GM19023 (cell line): Measurements from ENCODE around the gene RING1.
"Not testable (repeated sequence)": the region's sequence is repeated elsewhere in the genome, so short reads cannot be mapped to it uniquely, and the experiment has no call there.

Experiments used
- ATAC-seq: cut with Tn5 transposase; IDR thresholded peaks from one replicate; pipeline ENCODE4 v1.9.1; 2021; ENCODE audit warnings: mild to moderate bottlenecking, moderate library complexity; ENCODE audit not compliant: unreplicated experiment

RING1 gene

DNA sequence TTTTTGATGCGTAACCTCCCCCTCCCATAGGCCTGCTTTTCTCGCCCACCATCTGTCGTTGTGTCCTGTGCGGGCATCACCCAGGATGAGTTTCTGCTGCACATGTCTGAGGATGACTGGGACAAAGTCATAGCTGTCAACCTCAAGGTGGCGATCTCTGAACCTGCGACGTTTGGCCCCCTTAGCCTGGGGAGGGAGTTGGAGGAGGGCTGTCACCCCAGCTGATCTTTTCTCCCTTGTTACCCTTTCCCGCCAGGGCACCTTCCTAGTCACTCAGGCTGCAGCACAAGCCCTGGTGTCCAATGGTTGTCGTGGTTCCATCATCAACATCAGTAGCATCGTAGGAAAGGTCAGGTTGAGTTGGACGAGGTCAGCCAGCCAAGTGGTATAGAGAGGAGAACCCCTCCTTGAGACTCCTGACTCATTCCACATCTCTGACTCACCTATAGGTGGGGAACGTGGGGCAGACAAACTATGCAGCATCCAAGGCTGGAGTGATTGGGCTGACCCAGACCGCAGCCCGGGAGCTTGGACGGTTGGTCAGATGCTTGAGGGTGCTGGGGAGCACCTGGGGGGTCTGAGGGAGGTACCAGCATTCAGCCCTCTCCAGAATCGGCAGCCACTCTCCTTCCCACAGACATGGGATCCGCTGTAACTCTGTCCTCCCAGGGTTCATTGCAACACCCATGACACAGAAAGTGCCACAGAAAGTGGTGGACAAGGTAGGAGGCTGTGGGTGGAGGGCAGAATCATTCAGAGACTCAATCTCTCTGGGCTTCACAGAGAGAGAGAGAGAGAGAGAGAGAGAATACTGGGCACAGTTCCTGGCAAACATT lies 2.9 kb upstream of the RING1 start:
- no peak for ATAC-seq

DNA sequence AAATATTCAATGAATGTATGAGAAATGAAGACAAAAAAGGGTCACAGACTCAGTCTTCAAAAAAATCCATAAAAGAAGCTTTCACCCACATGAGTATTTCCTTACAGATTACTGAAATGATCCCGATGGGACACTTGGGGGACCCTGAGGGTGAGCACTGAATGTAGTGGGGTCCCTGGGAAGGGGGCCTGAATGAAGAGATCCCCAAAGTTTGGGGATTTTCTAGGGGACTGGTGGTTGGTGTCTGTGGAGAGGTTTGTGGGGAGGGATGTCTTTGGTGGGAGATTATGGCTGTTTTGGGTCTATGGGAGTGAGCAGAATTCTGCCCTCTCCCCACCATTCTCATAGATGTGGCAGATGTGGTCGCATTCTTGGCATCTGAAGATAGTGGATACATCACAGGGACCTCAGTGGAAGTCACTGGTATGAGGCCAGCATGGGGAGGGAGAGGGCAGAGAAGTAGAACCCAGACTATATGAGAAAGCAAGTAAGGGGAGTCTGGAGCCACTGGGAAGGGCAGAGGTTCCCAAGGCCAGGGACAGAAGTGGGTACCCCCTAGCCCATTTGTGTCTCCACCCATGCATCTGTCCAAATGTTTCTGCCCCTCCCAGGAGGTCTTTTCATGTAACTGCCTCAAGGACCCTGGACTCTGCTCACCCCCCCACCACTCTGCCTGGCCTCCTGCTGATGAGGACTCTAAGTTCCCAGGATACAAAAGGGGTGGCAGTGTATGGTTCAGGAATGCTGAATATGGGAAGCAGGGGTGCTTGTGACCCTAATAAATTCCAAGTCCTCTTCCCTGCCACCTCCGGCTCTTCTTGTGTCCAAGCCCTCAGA lies 2.1 kb upstream of the RING1 start:
- ATAC-seq, result no peak

DNA sequence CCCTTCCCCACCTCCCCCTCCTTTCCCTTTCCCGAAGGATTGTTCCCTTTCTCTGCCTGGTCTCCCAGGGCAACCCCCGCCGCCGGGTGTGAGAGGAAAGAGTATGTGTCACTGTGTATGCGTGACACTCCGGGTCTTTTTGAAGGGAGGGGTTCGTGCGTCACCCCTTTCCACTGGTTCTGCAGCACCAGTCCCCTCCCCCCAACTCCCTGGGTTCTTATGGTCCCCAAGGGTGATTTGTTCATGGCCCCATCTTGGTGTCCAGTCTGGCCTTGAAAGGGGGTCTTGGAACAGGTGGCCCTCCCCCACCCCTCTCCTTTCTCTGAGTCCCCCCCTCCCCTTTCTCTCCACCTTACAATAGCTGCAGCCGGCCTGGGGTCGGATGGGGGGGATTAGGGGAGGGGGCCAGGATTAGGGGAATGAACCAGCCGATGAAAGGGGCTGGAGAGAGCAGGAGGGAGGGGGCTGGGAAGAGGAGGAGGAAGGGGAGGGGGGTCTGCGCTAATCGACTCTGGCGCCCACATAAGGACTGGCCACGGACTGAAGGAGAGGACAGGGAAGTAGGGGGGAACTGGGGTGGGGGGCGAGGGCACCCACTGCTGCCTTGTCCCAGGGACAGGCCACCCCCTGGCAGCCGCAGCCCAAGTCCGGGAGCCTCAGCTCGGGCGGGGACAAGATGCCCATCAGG lies 1.3 kb upstream of the RING1 start:
- no peak for ATAC-seq

GRCh38 chr6:33207552-33208090 lies 679 bp upstream of the RING1 start:
- no peak for ATAC-seq

DNA sequence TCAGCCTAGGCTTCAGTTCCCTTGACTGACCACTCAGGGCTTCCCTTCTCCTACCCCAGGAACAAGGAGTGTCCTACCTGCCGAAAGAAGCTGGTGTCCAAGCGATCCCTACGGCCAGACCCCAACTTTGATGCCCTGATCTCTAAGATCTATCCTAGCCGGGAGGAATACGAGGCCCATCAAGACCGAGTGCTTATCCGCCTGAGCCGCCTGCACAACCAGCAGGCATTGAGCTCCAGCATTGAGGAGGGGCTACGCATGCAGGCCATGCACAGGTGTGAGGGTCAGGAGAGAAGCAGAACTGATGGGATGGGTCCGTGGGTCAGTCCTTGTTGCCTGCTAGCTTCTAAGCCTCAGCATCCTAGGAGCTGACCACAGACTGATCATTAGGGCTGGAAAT lies 1.6 kb downstream of the RING1 start:
- ATAC-seq, result no peak

- no peak for ATAC-seq
Observed at GRCh38 chr6:33211136-33211535, 2.8 kb downstream of the RING1 start.

DNA sequence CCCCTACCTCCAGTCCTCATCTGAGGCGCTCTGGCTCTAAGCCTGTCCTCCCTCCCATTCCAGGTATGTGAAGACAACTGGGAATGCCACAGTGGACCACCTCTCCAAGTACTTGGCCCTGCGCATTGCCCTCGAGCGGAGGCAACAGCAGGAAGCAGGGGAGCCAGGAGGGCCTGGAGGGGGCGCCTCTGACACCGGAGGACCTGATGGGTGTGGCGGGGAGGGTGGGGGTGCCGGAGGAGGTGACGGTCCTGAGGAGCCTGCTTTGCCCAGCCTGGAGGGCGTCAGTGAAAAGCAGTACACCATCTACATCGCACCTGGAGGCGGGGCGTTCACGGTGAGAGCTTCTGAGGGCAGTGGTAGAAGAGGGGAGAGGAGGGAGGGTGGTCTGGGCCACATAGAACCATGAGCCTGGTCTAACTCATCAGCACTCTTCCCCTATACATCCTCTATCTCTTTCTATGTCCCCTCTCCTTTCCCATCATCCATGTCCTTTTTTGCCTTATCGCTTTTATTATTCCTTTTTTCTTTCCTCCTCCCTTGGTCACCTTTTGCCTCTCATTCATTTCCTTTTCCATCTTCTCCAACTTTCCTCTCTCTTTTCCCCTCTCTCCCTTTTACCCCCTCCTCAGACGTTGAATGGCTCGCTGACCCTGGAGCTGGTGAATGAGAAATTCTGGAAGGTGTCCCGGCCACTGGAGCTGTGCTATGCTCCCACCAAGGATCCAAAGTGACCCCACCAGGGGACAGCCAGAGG lies 3.5 kb downstream of the RING1 start:
- no peak for ATAC-seq

- no peak for ATAC-seq
Observed at GRCh38 chr6:33212857-33213165, 4.5 kb downstream of the RING1 start.

DNA sequence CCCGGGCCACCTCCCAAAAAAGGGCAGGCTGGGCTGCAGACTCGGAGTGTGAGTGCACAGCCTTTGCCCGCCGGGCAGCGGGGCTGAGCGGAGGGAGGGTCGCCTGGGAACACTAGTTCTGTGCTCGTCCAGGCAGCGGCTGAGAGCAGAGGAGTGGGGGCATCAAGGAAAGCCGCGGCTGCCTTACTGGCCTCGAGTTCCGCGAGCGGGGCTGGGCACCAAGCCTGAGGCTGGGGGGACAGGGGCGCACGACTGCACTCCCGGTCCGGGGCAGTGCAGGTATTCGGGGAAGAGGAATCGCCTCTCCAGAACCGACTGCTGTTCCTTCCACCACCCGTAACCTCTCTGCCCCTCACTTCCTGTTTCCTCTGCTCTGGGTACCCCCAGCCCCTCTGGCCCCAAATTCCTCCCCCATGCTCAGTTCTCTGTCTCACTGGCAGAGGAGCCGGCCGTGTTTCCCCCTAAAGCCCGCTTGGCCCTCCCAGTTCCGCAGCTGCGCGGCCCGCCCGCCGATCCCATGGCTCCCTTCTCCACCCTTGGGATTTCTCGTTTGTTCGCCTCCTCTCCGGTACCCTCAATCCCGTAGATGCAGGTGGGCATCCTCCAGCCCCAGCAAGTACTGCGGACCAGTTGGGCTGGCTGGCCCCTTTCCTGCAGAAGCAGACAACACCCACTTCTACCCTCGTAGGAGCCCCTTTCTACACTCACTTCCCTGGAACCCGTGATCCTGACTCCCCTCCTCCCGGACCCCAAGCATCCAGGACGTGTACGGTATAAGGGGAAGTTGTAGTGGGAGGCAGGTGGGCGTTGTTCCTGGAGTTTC lies 5.1 kb downstream of the RING1 start:
- ATAC-seq, result no peak

DNA sequence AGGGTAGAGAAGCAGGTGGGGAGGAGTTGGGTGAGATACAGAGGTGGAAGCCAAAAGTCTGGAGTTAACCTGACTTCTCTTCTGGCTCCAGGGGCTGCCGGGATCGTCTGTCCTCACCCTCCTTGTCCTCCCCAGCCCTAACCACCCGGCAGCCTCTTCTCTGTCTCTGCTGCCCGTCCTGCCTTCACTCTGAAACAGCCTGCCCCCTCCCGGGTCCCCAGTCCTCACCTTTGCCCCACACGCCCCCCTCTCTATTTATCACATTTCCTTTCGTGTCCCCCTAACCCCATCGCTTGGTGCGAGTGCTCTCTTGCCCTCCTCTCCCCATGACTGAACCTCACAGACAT lies 5.7 kb downstream of the RING1 start:
- ATAC-seq, result no peak

DNA sequence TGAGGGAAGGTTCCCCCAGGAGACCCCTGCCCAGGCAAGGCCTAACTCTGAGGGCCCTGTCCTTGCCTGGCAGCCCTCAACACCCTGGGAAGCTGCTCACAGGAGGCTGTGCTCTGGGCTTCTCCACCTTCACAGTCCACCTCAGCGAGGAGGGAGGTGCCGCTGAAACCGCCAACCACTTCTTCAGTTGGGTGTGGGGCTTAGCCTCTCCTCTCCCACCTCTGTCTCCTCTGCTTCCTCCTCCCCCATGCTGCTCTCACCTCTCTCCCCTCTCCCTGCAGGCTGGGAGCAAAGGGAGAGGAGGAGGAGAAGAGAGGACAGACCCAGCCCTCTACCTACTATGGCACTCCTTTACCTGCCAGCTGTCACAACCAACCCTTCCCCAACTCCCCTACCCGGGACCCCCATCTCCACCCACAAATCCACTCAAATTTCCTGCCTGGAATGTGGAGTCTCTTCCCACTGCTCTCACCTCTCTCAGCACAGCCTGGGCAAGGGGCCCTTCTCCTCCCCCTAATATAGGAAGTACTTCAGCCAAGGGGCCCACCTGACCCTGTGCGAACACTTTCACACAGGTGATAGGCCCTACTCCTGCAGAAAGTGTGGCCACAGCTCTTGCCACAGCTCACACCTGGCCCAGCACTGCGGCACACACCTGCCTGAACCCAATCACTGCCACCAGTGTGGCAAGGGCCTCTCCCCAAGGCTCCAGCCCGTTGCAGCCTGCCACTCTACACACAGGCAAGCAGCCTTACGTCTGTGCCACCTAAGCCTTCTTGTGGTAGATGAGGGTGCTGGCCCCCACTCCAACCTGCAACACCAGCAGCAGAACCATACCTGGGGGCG lies 7.2 kb downstream of the RING1 start:
- no peak for ATAC-seq

DNA sequence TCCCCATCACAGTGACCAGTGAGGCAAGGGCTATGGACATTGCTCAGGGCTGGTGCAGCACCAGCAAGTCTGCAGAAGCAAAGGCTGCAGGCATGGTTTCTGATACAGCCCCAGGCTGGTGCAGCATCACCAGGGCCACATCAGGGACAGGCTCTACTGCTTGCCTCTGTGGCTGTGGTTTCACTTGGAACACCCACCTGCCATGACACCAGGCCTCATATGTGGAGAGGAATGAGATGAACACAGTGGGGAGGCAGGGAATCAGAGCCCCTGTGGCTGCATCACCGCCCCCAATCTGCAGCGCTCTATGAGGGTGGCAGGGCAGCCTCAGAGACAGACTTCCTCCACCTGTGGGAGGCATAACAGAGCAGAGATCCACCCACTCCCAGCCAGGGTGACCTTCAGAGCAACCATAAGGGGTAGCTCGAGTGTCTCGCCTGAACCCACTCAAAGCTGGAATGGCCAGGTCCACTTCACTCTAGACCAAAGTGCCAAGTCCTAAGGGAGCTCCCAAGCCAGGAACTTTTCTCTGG lies 7.9 kb downstream of the RING1 start:
- ATAC-seq, result no peak

GRCh38 chr6:33217246-33217645 lies 8.9 kb downstream of the RING1 start:
- ATAC-seq, result no peak

DNA sequence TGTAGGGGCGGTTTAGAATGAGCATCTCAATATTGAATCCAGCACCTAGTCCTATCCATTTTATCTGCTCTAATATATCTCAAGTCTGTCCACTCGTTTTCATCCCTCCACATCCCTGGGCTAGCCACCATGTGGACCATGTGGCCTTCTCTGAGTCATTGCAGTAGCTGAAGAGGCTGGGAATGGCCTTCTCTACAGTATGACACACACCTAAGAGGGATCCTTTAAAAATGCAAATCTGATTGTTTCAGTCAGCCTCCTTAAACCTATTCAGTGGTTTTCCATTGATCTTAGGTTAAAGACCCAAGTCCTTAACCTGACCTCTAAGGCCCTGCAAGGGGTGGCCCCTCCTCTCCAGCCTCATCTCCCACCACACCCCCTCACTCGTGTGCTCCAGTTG lies 9.4 kb downstream of the RING1 start:
- no peak for ATAC-seq

- ATAC-seq, result not testable (repeated sequence)
Observed at GRCh38 chr6:33226503-33227120, 18.3 kb downstream of the RING1 start.

DNA sequence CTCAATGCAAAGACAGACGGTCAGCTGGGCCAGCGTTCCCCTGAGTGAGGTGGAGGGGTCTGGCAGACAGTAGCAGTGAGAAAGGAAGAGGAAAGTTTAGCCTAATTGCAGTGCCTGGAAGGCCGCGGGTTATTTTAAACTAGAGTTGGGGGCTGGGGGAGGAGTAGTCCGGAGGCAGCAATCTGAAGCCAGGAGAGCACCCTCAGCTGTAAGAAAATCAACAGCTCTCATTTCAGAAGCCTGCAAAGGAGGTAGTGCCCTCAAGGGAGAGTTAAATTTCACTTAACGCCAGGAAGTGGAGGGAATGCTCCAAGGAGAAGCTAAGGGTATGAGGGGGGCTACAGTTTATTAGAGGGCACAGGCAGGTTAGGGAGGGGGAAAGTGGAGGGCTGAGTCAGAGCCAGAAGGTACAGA lies 26.9 kb downstream of the RING1 start:
- no peak for ATAC-seq

DNA sequence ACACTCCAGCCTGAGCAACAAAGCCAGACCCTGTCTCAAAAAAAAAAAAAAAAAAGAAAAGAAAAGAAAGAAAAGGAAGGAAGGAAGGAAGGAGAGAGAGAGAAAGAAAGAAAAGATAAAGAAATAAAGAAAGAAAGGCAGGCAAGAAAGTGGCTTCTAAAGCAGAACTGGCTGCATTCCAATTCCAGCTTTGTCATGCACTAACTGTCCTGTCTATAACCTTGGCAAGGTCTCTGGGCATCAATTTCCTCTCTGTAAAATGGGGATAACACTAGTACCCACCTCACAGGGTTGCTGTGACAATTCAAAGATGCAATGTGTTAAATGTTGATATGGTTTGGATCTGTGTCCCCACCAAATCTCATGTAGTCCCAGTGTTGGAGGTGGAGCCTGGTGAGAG lies 28.0 kb downstream of the RING1 start:
- no peak for ATAC-seq

DNA sequence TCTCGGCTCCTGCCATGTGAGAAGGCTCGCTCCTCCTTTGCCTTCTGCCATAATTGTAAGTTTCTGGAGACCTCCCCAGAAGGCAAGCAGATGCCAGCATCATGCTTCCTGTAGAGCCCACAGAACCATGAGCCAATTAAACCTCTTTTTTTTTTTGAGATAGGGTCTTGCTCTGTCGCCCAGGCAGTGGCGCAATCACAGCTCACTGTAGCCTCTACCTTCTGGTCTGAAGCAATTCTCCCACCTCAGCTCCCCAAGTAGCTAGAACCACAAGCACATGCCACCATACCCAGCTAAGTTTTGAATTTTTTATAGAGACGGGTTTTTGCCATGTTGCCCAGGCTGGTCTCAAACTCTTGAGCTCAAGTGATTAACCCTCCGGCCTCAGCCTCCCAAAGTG lies 28.6 kb downstream of the RING1 start:
- no peak for ATAC-seq
